GM18502 (cell line): ENCODE data around the gene TNFAIP3.
"Not testable (repeated sequence)": the region's sequence is repeated elsewhere in the genome, so short reads cannot be mapped to it uniquely, and the experiment has no call there.

Source experiments
- ATAC-seq: cut with Tn5 transposase; IDR thresholded peaks from one replicate; pipeline ENCODE4 v1.9.1; 2021; ENCODE audit warnings: mild to moderate bottlenecking; ENCODE audit not compliant: unreplicated experiment, poor library complexity

TNFAIP3 gene

DNA sequence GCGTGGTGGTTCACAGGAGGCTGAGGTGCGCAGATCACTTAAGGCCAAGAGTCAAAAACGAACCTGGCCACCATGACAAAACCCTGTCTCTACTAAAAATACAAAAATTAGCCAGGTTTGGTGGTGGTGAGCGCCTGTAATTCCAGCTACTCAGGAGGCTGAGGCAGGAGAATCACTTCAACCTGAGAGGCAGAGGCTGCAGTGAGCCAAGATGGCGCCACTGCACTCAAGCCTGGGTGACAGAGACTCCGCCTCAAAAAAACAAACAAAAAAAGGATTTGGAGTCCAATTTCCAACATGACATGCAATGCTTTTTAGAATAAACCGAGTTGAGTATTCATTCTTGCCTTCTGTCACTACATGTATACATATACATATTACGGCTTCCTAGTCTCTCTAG lies 27.3 kb downstream of the TNFAIP3 start:
- ATAC-seq, result not testable (repeated sequence)

DNA sequence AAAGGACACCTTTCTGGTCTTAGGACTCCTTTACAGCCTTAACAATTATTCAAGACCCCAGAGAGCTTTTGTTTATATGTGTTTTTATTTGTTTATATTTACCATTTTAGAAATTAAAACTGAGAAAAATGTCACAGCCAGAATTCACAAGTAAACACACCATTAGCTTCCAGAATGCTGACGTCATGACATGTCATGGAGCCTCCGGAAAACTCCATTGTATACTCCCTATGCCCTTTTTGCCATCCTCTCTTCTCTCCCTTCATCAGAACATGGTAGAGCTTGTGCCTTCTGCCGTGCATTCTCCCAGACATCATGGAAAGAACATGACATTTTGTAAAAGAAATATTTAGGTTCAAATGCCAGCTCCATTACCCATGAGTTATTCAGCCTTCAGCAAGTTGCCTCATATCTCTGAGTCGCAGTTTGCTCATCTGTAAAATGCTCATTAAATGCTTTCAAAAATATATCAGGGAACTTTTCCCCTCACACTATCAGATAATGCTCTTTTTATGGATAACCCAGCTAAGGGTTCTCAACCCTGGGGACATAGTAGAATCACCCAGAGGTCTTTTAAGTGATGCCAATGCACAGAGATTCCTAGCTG lies 27.8 kb downstream of the TNFAIP3 start:
- no peak for ATAC-seq

DNA sequence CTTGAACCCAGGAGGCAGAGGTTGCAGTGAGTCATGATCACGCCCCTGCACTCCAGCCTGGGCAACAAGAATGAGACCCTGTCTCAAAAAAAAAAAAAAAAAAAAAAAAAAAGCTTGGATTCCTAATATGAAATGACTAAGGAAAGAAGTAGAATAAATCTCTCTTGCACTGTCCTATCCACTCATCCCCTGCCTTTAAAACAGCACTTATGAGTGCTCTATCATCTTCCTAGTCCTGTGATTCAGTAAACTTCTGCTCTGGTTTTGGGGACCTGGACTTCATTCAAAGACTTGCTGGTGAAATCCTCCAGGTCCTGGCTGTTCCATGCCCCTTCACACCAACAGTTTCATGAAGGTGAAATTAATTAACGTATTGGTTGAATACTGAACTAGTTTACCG lies 29.6 kb downstream of the TNFAIP3 start:
- no peak for ATAC-seq

DNA sequence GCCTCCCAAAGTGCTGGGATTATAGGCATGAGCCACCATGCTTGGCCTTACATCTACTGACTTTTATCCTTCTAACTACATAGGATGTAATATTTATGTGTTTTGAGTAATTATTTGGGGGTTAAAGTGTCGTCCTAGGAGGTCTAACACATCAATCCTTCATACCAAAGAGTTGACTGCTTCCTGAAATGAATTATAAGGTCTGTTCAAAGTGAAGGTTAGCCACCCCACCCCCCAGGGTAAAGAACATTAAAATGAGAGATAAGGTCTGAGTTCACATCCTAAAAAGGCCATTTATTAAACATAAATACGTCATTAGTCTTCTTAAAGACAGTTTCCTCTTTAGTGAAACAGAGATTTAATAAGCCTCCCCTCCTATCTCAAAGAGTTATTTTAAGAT lies 33.8 kb downstream of the TNFAIP3 start:
- ATAC-seq, result no peak

DNA sequence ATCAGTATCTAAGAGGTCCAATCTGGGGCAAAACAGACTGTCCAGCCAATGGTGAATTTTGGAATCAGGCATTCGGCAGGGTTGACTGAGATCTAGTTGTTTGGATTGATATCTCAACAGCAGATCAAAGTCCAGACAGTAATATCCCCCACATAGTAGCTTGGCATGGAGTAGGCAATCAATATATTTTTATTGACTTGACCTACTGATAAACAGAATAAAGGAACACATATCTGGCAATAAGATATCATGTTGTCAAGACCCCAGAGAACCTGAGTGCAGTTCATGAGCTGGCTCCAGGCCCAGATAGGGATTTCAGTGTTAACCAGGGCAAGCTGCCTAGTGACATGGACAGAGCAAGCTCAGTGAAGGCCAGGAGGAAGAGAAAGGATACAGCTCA lies 34.4 kb downstream of the TNFAIP3 start:
- no peak for ATAC-seq

DNA sequence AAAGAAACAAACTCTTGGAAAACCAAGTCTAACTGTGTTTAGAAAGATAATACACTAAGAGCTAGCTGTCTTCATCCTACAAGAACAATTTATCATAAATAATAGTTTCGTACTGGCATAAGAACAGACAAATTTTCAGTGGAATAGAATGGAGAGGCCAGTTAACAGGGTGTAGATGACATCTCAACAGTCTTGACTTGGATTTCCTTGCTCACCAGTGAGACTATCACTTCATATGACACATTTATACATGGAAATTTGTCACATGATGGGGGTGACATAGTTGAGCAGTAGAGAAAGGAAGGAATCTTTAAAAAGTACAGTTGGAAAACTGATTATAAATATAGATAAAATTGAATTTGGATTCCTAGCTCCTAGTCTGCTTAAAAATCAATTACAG lies 35.6 kb downstream of the TNFAIP3 start:
- ATAC-seq, result no peak

DNA sequence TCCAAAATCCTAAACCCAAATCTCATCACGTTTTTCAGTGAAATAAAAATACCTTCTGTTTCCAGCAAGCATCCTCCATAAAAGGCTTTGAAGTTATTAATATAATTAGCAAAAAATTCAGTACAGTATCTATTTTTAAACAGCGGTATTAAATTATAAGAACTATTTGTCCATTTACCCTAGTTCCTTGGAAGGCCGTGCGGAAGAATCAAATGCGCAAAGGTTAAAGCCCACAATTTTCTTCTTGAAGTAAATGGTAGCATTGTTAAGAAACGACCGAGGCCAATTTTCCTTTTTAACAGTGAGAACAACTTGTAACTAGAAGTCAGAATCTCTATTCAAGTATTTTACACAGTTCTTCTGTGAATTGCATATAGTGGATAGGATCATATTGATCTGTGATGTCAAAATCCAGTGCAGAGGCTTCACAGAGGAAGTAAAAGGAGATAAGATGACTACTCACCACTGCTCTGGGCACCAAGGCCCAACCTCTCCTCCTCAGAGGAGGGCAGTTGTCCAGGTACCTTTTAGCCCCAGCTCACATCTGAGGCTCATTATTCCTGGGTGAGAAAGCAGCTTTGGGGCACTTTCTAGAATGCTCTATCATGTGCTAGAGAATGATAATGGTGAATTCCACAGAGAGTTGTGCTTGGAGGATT lies 36.3 kb downstream of the TNFAIP3 start:
- ATAC-seq, result no peak

DNA sequence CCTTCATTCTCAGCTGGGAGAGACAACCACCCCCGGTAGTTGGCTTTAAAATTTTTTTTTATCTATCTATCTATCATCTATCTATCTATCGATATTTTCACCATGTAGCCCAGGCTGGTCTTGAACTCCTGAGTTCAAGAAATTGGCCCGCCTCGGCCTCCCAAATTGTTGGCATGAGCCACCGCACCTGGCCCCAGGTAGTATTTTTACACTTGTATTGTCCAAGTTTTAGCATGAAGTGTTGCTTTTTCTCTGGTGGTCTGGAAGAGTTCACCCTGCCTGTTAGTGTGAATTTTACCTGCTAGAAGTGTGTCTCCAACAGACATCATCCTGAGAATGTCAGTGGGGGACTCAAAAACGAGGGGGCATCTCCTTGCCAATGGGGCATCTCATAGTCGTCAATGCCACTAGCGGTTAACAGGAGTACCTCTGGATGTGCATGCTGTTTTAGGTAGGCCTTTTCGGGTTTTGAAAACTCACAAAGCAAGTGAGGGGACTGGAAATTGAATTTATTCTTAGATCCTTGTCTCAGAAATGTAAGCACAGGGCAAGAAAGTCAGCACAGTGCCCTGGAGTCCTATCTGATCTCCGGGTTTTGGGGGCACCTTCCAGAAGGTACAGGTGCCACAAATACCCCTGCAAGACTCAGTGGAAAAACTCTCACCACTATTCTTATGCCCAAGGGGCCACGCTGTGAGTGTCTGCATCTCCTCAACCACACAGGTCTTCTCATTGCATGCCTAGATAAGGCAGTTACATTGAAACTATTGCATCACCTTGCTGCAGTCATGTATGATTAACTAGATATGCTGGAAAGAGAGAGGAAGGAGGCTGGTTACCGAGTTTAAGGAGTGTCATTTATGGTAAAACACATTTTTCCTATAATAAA lies 37.1 kb downstream of the TNFAIP3 start:
- ATAC-seq, result peak; percentile 82

DNA sequence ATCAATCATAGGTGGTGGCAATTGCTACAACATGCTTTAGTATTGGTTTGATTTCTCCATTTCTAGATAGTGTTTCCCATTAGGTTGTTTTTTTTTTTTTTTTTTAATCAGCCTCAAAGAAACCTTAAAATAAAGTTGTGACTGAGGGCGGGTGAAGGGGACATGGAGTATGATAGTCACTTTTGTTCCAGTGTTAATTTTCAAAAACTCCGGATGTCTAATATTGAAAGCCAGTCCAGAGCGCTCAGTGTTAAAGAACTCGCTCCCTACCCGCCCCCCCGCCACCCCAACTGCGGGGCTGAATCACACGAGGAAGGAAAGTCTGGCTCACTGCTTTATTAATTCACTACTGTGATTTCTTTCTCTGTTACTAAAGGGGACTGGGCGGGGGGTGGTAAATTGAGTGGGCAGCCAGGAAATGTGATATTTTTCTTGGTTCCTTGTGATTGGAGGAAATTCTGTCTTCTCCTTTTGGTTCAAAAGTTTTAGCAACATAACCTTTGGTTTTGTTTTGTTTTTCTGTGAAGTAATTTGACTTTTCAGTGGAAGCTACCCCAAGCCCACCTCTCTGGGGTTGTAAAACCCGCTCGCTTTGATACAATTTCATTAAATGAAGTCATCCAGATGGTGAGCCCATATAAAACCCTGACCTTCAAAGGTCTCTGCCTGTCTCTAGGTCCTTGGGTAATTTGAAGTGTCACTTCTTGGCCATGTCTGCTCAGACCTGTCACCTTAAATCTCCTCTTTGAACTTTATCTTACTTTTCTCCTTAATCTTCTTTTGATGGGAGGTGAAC lies 38.0 kb downstream of the TNFAIP3 start:
- ATAC-seq, result peak; percentile 47

DNA sequence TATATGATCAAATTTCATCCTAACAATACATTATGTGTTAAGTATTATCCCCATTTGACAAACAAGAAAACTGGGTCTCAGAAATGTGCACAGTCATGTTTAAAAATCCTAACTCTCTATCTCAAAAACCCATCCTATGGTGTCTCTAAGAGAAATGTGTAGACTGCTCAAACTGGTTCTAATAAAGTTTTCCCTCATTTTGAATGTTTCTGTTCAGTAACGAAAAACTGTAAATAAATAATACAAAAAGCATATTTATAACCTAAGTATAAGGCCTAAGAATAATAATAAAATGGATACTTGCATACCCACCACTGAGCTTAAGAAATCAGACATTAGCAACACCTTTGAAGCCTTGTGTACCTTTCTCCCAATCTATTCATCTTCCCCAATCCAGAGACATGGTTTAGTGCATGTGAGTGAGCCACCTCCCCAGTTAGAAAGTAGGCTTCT lies 39.0 kb downstream of the TNFAIP3 start:
- ATAC-seq, result no peak

DNA sequence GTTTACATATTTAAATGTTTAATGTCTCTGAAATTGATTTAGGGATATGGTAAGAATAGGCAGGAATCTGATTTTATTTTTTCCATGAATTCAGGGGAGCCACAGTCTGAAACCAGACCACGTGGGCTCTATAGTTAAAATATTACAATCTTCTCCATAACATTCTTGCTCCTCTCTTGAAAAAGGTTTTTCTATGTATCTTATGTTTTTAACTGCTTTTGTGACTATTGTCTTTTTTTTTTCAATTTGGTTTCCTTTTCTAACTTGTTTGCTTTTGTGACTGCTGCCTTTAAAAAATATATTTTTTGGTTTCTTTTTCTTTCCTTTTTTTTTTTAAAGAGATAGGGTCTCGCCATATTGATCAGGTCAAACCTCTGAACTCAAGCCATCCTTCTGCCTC lies 40.1 kb downstream of the TNFAIP3 start:
- ATAC-seq, result no peak

DNA sequence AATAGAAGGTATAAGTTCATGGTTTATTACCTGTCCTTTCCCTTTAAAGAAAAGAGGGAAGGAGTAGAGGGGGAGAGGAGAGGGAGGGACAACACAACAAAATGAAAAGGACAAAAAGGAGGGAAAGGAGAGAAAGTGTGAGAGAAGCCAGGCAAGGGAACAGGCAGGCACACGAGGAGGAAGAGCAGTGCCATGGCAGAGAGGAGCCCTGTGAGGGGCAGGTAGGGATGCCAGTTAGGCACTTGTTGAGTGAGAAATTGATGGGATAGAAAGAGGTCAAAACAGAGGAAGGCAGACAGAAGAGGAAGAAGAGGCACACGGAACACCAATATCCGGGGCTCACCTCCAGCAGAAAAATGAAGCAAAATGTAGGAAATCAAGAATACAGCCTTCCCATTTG lies 42.5 kb downstream of the TNFAIP3 start:
- no peak for ATAC-seq

DNA sequence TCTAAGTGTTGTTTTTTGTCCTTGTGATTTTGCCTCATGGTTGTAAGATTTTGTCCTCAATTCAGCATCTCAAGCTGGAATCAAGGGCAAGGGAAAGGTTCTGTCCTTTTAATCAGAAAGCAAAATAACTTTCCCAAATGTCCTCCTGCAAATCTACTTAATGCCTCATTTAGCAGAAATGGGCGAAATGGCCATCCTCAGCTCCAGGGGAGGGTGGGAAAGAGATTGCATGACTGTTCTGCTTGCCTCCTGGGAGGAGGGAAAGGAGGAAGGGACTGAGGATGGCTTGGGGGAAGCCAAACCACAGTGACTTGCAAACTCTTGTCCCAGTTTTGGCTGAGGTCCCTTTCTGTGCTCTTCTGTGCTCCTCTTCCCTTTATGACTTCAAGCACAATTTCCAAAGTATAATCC lies 43.4 kb downstream of the TNFAIP3 start:
- no peak for ATAC-seq

DNA sequence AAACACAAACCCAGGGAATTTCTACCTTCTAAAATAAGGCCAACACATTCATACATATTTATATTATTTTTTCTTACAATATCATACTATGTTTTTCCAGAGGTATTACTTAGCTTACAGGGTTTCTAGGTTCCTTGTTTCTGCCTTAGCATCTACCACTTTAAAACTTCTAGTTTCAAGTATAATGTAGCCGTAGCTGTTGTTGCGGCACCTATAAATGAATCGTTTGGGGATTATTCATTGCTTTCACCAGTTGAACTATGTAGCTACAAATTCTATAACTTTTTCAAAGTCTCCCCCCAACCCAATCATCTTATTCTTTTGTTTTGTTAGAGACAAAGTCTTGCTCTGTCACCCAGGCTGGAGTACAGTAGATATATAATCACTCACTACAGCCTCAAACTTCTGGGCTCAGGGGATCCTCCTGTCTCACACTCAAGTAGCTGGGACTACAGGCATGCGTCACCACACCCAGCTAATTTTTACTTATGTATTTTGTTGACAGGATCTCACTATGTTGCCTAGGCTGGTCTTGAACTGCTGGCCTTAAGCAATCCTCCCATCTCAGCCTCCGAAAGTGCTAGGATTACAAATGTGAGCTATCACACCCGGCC lies 43.9 kb downstream of the TNFAIP3 start:
- no peak for ATAC-seq

DNA sequence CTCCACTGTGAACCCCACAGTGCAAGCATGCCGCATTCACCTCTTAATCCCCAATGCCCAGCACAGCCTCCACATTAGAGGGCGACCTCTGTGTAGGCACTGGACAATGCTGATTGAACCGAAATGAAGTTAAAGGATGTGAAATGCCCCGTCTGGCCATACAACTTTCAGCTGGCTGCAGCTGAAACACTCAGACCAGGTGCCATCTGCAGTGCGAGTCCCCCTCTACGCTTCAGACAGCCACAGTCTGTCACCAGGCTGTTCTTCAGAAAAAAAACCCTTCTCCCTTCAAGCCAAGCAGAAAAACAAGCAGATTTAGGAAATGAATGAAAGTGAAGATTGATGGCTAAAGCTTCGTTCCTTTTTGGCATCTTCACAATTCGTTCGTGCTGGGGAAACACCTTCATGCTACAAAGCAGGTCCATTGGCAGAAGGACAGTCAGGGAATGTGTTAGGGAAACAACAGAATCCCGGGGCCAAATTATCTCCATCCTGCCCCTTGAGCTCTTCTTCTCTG lies 44.7 kb downstream of the TNFAIP3 start:
- ATAC-seq, result peak; percentile 39

DNA sequence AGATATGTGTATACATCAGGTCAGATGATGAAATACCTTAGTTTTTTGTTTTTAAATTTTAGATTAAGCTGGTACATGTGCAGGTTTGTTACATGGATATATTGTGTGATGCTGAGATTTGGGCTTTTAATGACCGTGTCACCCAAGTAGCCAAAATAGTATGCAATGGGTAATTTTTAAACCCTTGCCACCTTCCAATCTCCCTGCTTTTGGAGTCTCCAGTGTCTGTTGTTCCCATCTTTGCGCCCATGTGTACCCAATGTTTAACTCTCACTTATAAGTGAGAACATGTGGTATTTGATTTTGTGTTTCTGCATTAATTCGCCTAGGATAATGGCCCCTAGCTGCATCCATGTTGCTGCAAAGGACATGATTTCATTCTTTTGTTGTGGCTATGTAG lies 45.8 kb downstream of the TNFAIP3 start:
- no peak for ATAC-seq

DNA sequence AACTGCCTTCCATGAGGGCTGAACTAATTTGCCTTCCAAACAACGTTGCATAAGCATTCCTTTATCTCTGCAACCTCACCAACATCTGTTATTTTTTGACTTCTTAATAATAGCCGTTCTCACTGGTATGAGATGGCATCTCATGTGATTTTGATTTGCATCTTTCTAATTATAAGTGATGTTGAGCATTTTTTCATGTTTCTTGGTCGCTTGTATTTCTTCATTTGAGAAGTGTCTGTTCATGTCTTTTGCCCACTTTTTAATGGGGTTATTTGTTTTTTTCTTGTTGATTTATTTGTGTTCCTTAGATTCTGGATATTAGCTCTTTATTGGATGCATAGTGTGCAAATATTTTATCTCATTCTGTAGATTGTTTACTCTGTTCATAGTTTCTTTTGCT lies 46.4 kb downstream of the TNFAIP3 start:
- ATAC-seq, result no peak

DNA sequence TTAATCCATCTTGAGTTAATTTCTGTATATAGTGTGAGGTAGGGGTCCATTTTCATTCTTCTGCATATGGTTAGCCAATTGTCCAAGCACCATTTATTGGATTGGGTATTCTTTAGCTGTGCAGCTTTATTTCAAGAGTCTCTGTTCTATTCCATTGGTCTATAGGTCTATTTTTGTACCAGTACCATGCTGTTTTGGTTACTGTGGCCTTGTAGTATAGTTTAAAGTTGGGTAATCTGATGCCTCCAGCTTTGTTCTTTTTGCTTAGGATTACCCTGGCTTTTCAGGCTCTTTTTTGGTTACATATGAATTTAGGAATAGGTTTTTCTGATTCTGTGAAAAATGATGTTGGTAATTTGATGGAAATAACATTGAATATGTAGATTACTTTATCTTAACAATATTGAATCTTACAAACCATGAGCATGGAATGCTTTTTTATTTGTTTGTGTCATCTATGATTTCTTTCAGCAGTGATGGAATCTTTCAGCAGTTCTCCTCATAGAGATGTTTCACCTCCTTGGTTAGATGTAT lies 47.0 kb downstream of the TNFAIP3 start:
- ATAC-seq, result no peak

DNA sequence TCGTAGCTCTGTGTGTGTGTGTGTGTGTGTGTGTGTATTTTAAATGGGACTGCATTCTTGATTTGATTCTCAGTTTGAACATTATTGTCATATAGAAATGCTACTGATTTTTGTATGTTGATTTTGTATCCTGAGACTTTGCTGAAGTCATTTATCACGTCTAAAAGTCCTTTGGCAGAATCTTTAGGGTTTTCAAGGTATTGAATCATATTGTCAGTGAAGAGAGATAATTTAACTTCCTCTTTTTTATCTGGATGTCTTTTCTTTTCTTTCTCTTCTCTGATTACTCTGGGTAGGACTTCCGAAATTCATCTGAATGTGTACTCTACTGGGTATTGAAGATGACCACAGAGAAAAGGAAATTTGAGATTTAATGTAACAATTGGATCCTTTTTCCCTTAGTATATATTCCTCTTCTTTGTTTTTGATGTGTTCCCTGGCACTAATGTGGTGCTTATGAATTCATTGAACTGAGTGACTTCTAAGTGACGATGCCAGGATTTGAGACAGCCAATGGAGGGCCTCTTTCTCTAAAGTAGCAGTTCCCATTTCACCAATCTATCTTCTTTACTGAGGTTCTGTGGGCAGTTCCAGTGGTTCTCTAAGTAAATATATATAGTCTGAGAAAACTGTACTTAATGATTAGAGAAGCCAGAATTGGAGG lies 47.6 kb downstream of the TNFAIP3 start:
- no peak for ATAC-seq
